ENCODE measurements around the gene TSPO2. TPM values are rescaled to one million over a fixed set of nuclear protein-coding genes. Genes with fewer than 3 reads are reported as not detected.
A peak's percentile ranks its signal among the peaks of the same experiment; 100 is the strongest.

TSPO2 gene
- total and polyA plus RNA-seq, 2 of the 13 experiments (the other 11 are each of a cell fraction or from before 2014, with no cell fraction given), result 0.55 TPM; not detected in 1

DNA sequence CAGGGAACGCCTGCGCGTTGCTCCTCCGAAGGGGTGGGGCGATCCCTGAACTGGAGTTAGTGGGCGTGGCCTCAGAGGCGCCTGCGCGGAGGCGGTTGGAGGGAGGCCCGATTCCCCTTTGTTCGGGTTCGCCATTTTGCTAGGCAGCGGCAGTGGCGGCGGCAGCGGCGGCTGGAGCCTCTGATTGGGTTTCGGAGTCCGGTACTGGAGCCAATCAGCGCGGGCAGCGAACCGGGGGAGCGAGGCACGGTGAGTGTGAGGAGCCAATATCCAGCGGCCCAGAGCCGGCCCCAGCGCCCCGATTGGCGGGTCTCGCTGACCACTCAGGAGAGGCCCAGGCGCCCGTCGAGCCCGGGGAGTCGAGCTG lies 30.6 kb downstream of the TSPO2 start, which contains the start of gene NFYA (continued):
- TF ChIP-seq POLR2A (IDR thresholded peaks at IDR 0.05; ENCODE audit: insufficient read depth in 1 of 2, low read depth in 2 of 2, low read length in 2 of 2), result peak in 1 of 2 experiments; percentile 70; a peak in 2 of 4 replicates
- TF ChIP-seq ZNF749 (CRISPR knock-in tag; IDR thresholded peaks at IDR 0.05; ENCODE audit: borderline replicate concordance), result no peak; the same call in 1 of the 2 replicates
- TF ChIP-seq RARG (CRISPR knock-in tag; IDR thresholded peaks at IDR 0.05; ENCODE audit: low read depth), result no peak
- no peak for TF ChIP-seq PITX1 (CRISPR knock-in tag; IDR thresholded peaks at IDR 0.05)
- peak; percentile 1 for TF ChIP-seq PHF5A (CRISPR knock-in tag; IDR thresholded peaks at IDR 0.05; ENCODE audit: low read depth, unreplicated experiment)
- TF ChIP-seq ZNF674 (CRISPR knock-in tag; IDR thresholded peaks at IDR 0.05; ENCODE audit: low read depth), result no peak
- TF ChIP-seq TOPORS (CRISPR knock-in tag; IDR thresholded peaks at IDR 0.05), result no peak
- TF ChIP-seq, protein P1, sequence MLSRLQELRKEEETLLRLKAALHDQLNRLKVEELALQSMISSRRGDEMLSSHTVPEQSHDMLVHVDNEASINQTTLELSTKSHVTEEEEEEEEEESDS (CRISPR knock-in tag; IDR thresholded peaks at IDR 0.05; ENCODE audit: borderline replicate concordance), result no peak
- TF ChIP-seq, protein P2, sequence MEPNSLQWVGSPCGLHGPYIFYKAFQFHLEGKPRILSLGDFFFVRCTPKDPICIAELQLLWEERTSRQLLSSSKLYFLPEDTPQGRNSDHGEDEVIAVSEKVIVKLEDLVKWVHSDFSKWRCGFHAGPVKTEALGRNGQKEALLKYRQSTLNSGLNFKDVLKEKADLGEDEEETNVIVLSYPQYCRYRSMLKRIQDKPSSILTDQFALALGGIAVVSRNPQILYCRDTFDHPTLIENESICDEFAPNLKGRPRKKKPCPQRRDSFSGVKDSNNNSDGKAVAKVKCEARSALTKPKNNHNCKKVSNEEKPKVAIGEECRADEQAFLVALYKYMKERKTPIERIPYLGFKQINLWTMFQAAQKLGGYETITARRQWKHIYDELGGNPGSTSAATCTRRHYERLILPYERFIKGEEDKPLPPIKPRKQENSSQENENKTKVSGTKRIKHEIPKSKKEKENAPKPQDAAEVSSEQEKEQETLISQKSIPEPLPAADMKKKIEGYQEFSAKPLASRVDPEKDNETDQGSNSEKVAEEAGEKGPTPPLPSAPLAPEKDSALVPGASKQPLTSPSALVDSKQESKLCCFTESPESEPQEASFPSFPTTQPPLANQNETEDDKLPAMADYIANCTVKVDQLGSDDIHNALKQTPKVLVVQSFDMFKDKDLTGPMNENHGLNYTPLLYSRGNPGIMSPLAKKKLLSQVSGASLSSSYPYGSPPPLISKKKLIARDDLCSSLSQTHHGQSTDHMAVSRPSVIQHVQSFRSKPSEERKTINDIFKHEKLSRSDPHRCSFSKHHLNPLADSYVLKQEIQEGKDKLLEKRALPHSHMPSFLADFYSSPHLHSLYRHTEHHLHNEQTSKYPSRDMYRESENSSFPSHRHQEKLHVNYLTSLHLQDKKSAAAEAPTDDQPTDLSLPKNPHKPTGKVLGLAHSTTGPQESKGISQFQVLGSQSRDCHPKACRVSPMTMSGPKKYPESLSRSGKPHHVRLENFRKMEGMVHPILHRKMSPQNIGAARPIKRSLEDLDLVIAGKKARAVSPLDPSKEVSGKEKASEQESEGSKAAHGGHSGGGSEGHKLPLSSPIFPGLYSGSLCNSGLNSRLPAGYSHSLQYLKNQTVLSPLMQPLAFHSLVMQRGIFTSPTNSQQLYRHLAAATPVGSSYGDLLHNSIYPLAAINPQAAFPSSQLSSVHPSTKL (CRISPR knock-in tag; IDR thresholded peaks at IDR 0.05), result no peak
- no peak for TF ChIP-seq ZNF703 (CRISPR knock-in tag; IDR thresholded peaks at IDR 0.05; ENCODE audit: borderline replicate concordance)
- no peak for TF ChIP-seq U2AF1 (optimal IDR thresholded peaks at IDR 0.05; ENCODE audit: low read depth, low read length)
- TF ChIP-seq SRSF4 (IDR thresholded peaks at IDR 0.05; ENCODE audit: low read depth, low read length, poor library complexity, severe bottlenecking), result no peak
- no peak for TF ChIP-seq ZNF572 (CRISPR knock-in tag; IDR thresholded peaks at IDR 0.05)
- TF ChIP-seq NFYB (CRISPR knock-in tag; IDR thresholded peaks at IDR 0.05), result peak; percentile 93
- TF ChIP-seq KDM4B (CRISPR knock-in tag; IDR thresholded peaks at IDR 0.05), result no peak; the same call in 1 of the 2 replicates
- TF ChIP-seq CCDC6 (CRISPR knock-in tag; IDR thresholded peaks at IDR 0.05), result no peak; the same call in 1 of the 2 replicates
- TF ChIP-seq ZNF501 (CRISPR knock-in tag; IDR thresholded peaks at IDR 0.05), result no peak
- no peak for TF ChIP-seq NCOA5 (CRISPR knock-in tag; IDR thresholded peaks at IDR 0.05)
- TF ChIP-seq SMYD3 (CRISPR knock-in tag; IDR thresholded peaks at IDR 0.05), result no peak
- TF ChIP-seq, protein P3, sequence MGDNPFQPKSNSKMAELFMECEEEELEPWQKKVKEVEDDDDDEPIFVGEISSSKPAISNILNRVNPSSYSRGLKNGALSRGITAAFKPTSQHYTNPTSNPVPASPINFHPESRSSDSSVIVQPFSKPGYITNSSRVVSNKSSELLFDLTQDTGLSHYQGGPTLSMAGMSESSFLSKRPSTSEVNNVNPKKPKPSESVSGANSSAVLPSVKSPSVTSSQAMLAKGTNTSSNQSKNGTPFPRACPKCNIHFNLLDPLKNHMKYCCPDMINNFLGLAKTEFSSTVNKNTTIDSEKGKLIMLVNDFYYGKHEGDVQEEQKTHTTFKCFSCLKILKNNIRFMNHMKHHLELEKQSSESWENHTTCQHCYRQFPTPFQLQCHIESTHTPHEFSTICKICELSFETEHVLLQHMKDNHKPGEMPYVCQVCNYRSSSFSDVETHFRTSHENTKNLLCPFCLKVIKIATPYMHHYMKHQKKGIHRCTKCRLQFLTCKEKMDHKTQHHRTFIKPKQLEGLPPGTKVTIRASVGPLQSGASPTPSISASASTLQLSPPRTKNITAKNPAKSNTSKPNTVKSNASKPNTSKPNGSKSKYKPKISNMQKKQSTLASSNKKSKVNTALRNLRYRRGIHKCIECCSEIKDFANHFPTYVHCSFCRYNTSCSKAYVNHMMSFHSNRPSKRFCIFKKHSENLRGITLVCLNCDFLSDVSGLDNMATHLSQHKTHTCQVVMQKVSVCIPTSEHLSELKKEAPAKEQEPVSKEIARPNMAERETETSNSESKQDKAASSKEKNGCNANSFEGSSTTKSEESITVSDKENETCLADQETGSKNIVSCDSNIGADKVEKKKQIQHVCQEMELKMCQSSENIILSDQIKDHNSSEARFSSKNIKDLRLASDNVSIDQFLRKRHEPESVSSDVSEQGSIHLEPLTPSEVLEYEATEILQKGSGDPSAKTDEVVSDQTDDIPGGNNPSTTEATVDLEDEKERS (CRISPR knock-in tag; IDR thresholded peaks at IDR 0.05), result no peak
- no peak for TF ChIP-seq ZSCAN22 (CRISPR knock-in tag; IDR thresholded peaks at IDR 0.05)
- TF ChIP-seq ZNF567 (CRISPR knock-in tag; IDR thresholded peaks at IDR 0.05; ENCODE audit: borderline replicate concordance), result no peak
- no peak for TF ChIP-seq HOXA7 (CRISPR knock-in tag; IDR thresholded peaks at IDR 0.05)
- no peak for TF ChIP-seq ZBTB21 (CRISPR knock-in tag; IDR thresholded peaks at IDR 0.05)
- no peak for TF ChIP-seq NRL (CRISPR knock-in tag; IDR thresholded peaks at IDR 0.05; ENCODE audit: borderline replicate concordance)
- TF ChIP-seq NBN (conservative IDR thresholded peaks at IDR 0.05), result no peak
- TF ChIP-seq ZNF724P (CRISPR knock-in tag; IDR thresholded peaks at IDR 0.05; ENCODE audit: borderline replicate concordance), result no peak

Data from HepG2 (cell line).